Measurements from ENCODE around the gene PILRB.
"Not testable (repeated sequence)": the region's sequence is repeated elsewhere in the genome, so short reads cannot be mapped to it uniquely, and the experiment has no call there.

Gene PILRB

GRCh38 chr7:100358027-100358856, at the start of gene PILRB:
TSS of gene PILRB (plus strand) at chr7:100358117. CDS start at chr7:100358303, 186 bp downstream.
- DNase-seq (ENCODE audit: low read depth in 2 of 2, low spot score in 1 of 2), result no peak

GRCh38 chr7:100318329-100318728, 39.6 kb upstream of the PILRB start:
- DNase-seq (ENCODE audit: low read depth in 2 of 2, low spot score in 1 of 2), result not testable (repeated sequence)

GRCh38 chr7:100321648-100322047, 36.3 kb upstream of the PILRB start:
- not testable (repeated sequence) for DNase-seq (ENCODE audit: low read depth in 2 of 2, low spot score in 1 of 2)

- not testable (repeated sequence) for DNase-seq (ENCODE audit: low read depth in 2 of 2, low spot score in 1 of 2)
Observed at GRCh38 chr7:100324194-100324593, 33.7 kb upstream of the PILRB start.

GRCh38 chr7:100325671-100326070, 32.2 kb upstream of the PILRB start:
- DNase-seq (ENCODE audit: low read depth in 2 of 2, low spot score in 1 of 2), result not testable (repeated sequence)

- not testable (repeated sequence) for DNase-seq (ENCODE audit: low read depth in 2 of 2, low spot score in 1 of 2)
Observed at GRCh38 chr7:100326914-100327313, 31.0 kb upstream of the PILRB start.

- peak; percentile 63 to 74 for DNase-seq (ENCODE audit: low read depth in 2 of 2, low spot score in 1 of 2)
Observed at GRCh38 chr7:100335566-100336466, 22.1 kb upstream of the PILRB start.

GRCh38 chr7:100338083-100338696, 19.7 kb upstream of the PILRB start:
- DNase-seq (ENCODE audit: low read depth in 2 of 2, low spot score in 1 of 2), result not testable (repeated sequence)

GRCh38 chr7:100341286-100341685, 16.6 kb upstream of the PILRB start:
- not testable (repeated sequence) for DNase-seq (ENCODE audit: low read depth in 2 of 2, low spot score in 1 of 2)

GRCh38 chr7:100342765-100343164, 15.2 kb upstream of the PILRB start:
- DNase-seq (ENCODE audit: low read depth in 2 of 2, low spot score in 1 of 2), result no peak

- not testable (repeated sequence) for DNase-seq (ENCODE audit: low read depth in 2 of 2, low spot score in 1 of 2)
Observed at GRCh38 chr7:100344124-100344559, 13.8 kb upstream of the PILRB start.

- peak; percentile 46 to 71 for DNase-seq (ENCODE audit: low read depth in 2 of 2, low spot score in 1 of 2)
Observed at GRCh38 chr7:100344560-100345287, 13.2 kb upstream of the PILRB start.

GRCh38 chr7:100345288-100345672, 12.6 kb upstream of the PILRB start:
- DNase-seq (ENCODE audit: low read depth in 2 of 2, low spot score in 1 of 2), result peak in 1 of 2 donors; percentile 31

- no peak for DNase-seq (ENCODE audit: low read depth in 2 of 2, low spot score in 1 of 2)
Observed at GRCh38 chr7:100346921-100347320, 11.0 kb upstream of the PILRB start.

- DNase-seq (ENCODE audit: low read depth in 2 of 2, low spot score in 1 of 2), result no peak
Observed at GRCh38 chr7:100348805-100349204, 9.1 kb upstream of the PILRB start.

GRCh38 chr7:100349757-100350156, 8.2 kb upstream of the PILRB start:
- no peak for DNase-seq (ENCODE audit: low read depth in 2 of 2, low spot score in 1 of 2)

- DNase-seq (ENCODE audit: low read depth in 2 of 2, low spot score in 1 of 2), result no peak
Observed at GRCh38 chr7:100351657-100352058, 6.3 kb upstream of the PILRB start.

- not testable (repeated sequence) for DNase-seq (ENCODE audit: low read depth in 2 of 2, low spot score in 1 of 2)
Observed at GRCh38 chr7:100352230-100352781, 5.6 kb upstream of the PILRB start.

GRCh38 chr7:100352984-100353684, 4.8 kb upstream of the PILRB start:
- no peak for DNase-seq (ENCODE audit: low read depth in 2 of 2, low spot score in 1 of 2)
